SH-SY5Y (cell line): Measurements from ENCODE around the gene TRIO.

Experiments
- GATA2 ChIP-seq: IDR thresholded peaks from 2 replicates; pipeline ENCODE4 v1.6.1; 2011; ENCODE audit warnings: mild to moderate bottlenecking, low read depth, low read length
- GATA3 ChIP-seq: IDR thresholded peaks from 2 replicates; pipeline ENCODE4 v1.6.1; 2011; ENCODE audit warnings: low read depth, mild to moderate bottlenecking, low read length, moderate library complexity

Gene TRIO

DNA sequence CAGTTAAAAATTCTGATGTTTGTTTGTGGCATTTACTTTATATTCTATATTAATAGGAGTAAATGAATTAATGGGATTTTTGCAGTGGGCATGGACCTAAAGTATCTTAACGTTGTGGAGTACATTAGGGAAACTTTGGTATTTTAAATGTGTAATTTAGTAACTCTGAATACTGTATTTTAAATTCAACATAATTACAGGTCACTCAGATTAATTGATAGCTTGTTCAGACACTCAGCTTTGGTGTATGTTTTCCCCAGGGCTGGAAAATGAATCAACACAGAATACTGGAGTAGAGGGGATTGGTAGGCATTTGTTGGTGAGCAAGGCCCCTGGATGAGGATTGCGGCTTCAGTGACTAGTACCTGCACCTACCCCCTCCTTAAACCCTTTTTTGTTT, 117.5 kb downstream of the TRIO start:
- TF ChIP-seq GATA2: no peak
- no peak for TF ChIP-seq GATA3

DNA sequence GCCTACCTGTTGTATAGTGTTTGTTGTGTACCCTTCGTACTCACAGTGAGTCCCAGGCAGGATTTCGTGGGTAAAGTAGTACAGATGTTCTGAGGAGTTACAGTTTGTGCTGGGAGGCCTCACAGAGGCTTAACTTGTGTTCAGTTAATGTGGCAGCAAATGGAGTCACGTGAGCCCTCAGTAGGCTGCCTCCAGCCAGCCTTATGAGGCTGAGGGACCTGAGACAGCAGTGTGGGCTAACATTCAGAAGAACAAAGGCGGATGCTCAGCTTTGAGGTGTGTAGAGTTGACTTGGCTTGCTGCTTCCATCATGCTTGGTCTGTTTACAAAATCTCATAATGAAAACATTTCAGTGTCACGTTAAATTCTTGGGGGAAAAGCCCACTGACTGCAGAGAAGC, 118.1 kb downstream of the TRIO start:
- TF ChIP-seq GATA3 (no peak), GATA2 (no peak)

DNA sequence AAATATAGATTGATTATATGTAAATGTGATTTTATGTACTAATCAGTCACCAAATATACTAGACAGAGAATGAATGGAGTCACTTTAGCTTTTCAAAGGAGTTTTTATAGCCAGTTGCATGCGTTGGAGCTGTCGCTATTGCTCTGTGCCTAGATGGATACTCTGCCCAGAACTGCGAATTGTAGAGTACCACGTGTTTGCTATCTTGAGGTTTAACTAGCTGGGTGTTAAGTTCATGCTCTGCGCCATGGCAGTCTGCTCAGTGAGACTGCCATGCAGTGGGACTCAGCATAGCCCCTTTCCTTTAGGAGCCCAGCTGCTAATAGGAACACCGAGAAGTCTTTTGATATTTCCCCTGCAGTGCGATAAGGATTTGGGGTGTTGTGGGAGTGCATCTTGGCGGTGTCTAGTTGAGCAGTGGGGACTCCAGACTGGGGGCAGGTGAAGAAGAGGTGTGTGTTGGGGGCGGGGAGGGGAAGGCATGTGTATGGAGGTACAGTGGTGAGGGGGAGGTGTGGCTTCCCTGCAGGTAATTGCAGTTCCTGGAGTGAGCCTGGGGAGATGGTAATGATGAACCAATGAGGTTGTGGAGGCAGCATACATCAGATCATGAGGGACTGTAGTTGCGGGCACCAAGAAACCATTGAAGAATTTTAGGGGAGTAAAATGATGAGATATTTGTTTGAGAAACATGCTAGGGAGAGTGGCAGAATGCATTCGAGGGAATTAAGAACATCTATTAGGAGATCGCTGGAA, 118.9 kb downstream of the TRIO start:
- TF ChIP-seq GATA2: no peak
- TF ChIP-seq GATA3: no peak

DNA sequence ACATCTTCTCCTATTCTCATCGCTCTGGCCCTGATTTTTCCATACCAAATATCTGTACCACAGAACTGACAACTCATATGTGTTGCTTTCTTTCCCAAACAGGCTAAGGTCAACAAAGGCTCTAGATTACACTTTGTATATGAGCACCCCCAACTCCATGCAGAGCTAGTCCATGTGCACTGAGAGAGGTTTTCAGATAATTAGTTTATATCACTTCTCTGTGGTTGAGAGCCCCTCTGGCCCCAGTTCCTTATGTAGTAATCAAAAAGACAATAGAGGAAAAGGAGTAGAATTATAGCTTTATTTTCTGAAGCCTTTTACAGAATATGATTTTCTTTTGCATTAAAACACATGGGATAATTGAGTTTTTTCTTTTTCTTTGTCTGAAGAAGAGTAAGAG, 120.0 kb downstream of the TRIO start:
- TF ChIP-seq GATA3 (no peak), GATA2 (no peak)

DNA sequence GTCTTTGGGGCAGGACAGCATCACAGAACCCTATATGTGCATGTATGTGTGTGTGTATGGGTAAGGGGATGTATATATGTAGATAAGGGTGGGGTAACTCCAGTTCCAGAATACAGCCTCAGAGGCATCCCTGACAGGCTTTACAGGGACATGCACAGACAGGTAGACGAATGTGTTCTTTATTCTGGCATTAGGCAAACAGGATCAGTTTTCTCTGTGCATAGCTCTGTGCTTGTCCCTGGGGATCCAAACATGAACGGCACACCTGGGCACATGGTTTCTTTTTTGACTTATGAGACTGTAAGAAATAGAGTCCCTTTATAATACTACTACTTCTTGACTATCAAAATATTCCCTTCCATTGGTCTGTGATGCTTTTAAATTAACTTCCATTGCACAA, 120.6 kb downstream of the TRIO start:
- no peak for TF ChIP-seq GATA3
- TF ChIP-seq GATA2: no peak

DNA sequence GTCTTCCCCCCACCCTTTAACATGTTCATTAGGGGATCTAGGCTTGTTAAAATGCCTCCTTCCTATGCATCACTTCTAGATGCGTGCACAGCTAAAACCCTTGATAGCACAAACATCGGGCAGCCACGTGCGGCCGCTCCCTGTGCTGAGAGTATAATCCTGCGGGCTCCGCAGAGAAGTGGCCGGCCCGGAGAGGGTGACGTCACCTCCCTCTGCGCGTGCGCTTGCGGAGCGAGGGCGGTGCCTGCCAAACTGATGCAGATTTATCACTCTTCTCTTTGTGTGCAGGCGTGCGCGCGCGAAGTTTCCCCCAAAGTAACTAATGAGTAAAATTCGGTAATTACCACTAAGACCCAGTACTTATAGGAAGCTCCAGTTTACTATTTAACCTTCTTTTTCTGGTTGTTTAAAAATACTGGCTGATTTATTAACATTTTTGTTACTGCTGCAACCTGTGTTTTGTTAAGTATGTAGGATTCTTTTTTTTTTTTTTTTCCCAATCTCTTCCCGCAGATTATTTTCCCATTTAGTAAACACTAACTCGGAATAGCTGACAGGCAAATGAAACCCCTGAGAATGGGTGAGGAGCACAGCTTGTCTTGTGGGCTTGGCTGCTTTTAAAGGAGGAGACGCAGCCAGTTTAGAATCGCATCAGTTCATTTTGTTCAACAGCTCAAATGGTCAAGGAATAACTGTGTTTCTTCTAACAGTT, 121.6 kb downstream of the TRIO start:
- no peak for TF ChIP-seq GATA3
- no peak; the same call in 1 of the 2 replicates for TF ChIP-seq GATA2

DNA sequence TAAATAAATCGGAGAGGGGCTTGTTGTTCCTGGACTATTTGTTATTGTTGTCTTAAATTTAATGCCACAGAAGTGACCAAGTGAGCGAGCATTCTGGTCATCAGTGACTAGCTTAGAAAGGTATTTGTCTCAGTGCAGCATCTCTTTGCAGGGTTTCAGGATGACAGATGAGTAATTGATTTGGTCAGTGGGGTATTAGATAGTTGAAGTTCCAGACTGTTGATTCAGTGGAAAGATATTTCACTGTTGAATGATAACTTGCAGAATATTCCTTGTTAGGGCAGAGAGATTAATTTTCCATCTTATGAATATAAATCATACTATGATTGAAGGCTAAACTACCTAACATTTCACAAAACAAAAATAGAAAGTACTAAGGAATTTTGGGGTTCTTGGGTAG, 122.4 kb downstream of the TRIO start:
- TF ChIP-seq GATA2: no peak
- no peak for TF ChIP-seq GATA3

DNA sequence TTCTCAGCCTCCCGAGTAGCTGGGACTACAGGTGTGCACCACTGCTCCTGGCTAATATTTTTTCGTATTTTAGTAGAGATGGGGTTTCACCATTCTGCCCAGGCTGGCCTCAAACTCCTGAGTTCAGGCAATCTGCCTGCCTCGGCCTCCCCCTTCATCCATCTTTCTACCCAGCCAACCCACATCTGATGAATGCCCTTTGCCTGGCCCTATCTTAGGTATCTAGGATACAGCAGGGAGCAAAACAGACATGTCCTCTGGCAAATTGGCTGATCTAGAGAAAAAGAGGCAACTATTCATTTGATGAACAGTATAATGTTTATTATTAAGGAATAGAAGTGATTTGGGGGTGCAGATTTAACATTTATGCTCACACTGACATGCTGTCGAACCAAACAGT, 123.0 kb downstream of the TRIO start:
- TF ChIP-seq GATA2: peak; percentile 50; the same call in 1 of the 2 replicates
- no peak for TF ChIP-seq GATA3

DNA sequence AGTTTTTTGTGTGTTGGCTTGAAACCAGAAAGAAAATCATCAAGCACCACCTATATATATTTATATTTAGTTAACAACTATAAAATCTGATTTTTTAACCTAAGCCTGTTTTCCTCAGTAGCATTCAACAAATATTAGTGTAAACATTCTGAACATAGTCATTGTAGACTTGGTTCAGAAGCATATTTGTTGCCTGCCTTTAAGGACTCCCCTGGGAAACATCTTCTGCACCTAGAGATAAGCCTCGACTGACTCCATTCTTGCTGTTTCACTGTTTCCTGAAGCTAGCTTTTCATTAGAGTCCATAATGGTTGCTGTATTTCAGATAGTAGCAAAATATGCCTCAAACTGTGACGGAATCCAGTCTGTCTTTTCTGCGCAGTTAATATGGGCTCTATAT, 123.5 kb downstream of the TRIO start:
- TF ChIP-seq GATA2 (no peak), GATA3 (no peak)

DNA sequence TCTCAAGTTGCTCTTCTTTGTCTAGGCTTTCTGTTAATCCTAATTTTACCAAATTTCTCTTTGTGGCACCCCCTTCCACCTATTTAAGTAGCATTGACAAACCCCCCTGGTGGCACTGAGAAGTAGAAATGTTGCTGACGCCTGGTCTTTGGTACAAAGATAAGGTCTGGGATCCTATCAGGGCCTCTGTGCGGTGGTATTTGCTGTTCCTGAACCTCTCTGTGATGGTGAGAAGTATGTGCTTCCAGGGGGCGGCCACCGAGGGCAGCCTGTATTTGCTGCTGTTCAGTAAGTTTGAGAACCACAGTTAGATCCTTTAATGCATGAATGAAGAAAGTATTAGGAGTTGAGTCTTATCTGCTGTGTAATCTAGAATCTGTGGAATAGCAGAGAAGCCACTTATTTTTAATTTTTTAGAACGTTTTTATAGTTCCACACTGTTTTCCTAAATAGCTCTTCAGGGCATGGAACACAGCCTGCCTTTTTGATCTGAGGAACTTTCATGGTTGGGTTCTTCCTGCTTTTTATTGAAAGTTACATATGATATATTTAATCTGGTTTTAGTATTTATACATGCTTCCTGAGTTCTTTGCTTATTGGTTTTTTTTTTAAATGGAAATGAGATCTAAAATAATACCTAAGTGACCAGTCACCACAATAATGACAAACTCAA, 124.2 kb downstream of the TRIO start:
- TF ChIP-seq GATA3: no peak
- TF ChIP-seq GATA2: peak; percentile 66

DNA sequence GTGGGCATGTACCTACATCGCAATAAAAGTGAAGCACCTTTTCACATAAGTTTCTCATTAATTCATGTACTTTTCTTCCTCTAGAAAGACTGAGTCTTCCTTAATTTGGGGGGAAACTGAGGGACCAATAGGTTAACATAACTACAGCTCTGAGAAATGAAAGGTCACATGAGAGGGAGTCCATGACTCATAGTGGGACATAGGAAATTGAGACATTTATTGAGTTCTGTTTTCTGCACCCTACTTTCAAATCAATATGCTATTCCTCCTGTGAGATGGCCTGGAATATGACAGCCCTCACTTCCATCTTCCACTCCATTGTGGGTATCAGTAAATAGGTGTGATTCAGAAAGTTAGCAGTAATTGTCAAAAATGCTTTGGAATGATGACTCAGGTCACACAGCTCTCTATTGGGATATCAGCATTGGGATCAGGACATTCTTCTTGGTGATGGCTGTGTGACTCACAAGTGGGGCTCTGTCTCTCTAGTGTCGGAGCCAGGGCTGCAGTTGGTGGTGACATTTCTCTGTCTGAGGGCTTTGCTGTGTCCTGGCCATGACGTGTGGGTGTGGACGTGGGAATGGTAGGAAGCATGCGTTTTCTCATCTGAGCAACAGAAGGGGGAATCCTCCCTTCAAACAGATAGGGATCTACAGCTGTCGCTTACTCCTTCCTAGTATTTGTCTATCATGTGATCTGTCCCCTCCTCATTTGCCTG, 125.0 kb downstream of the TRIO start:
- TF ChIP-seq GATA2 (peak; percentile 75), GATA3 (no peak)

DNA sequence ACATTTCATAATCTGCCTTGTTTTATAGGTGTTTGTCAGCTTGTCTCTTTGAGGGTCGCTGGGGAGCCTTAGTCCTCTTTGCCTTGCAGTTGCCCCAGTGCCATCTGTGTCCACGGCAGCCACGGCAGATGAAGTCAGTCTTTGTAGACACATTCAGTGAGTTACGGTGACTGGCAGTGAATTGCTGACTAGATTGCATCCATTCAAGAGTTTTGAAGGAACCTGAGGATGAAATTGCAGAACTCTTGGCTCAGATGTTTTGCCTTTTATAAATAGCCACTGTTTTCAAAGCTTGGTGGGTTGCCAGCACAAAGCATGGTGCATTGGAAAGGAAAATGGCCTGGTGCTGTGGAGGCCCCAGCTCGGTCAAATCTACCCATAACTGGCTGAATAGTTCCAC, 125.6 kb downstream of the TRIO start:
- TF ChIP-seq GATA3: no peak
- TF ChIP-seq GATA2: no peak

DNA sequence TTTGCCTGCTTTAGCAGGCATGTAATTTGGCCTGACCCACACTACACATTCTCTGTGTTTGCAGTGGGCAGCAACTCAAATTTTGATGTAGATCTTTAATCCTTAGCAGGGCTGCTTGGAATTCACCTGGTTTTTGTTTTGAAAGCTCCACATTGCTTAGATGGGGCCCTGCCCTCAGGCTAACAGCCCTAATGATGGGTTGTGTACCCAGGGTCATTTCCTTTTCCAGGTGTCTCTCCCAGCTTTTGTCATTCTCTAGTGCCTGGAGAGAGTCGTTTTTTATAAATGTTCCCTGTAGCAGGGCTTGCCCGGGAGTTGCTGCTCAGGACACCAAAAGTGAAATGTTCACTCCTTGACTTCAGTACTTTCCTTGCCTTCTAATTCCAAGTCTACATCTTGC, 126.3 kb downstream of the TRIO start:
- TF ChIP-seq GATA3 (no peak), GATA2 (no peak)

DNA sequence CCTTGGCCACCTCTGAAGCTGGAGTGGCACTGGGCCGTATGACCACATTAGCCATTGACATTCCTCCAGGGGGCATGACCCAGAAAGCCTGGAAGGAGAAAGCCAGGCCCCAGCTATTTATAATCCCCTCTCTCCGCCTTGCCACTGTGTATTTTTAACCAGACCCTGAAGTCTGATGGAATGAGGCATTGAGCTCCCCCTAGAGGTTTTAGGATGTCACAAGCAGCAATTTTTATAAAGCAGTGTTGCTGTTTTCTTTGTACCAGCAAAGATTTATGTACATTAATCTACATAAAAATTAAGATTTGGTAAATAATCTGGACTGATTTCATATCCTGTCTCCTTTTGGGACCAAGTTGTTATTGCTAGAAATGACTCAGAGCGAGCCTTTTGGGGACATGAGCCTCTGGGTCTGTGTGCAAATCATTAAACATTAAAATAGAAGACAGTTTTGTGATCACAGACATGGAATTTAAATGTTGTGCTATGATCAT, 127.1 kb downstream of the TRIO start:
- TF ChIP-seq GATA2 (no peak), GATA3 (no peak)
